HFFc6 (cell line): ENCODE results near the gene CYTH4. TPM values are rescaled to one million over a fixed set of nuclear protein-coding genes. Genes with fewer than 3 reads are reported as not detected.

Experiments used
- DNase-seq: peaks from one replicate; pipeline ENCODE4 v3.0.0-alpha.2; 2018
- H3K27ac Mint-ChIP-seq: 2 replicates; pipeline ENCODE4 v1.8.0; 2020; ENCODE audit warnings: mild to moderate bottlenecking, mixed read lengths
- H3K27me3 Mint-ChIP-seq: 2 replicates; pipeline ENCODE4 v1.8.0; 2021; ENCODE audit warnings: mild to moderate bottlenecking, moderate library complexity, mixed read lengths; ENCODE audit not compliant: insufficient read depth
- H3K36me3 Mint-ChIP-seq: 2 replicates; pipeline ENCODE4 v1.8.0; 2021; ENCODE audit warnings: low read depth, mixed read lengths
- H3K4me1 Mint-ChIP-seq: 2 replicates; pipeline ENCODE4 v1.8.0; 2020; ENCODE audit warnings: low read depth, mixed read lengths
- H3K4me3 Mint-ChIP-seq: 2 replicates; pipeline ENCODE4 v1.8.0; 2020; ENCODE audit warnings: mild to moderate bottlenecking, moderate library complexity, mixed read lengths
- H3K9me3 Mint-ChIP-seq: 2 replicates; pipeline ENCODE4 v1.8.0; 2020; ENCODE audit warnings: mild to moderate bottlenecking, mixed read lengths
- CTCF ChIP-seq: fragments of 200-600 bp; sonication (generic); IDR thresholded peaks from 2 replicates; pipeline ENCODE4 v1.5.0; 2021; ENCODE audit warnings: antibody characterized with exemption, mild to moderate bottlenecking
- total RNA-seq, 6 experiments: library from RNA; stranded (reverse); fragmentation: NEBNext Ultra II Directional; extraction: Animal tissue kit (Norgen Biotek cat#: 25700); gene quantifications; 2 replicates in 1 of 6; 3 replicates in 5 of 6; pipeline ENCODE4 v1.2.3, GENCODE V29; 2021

Gene CYTH4
- total RNA-seq, 6 experiments from 2014 or later: 0.28 TPM; not detected in 5

- Mint-ChIP-seq H3K4me3 (no peak overlapping the region), H3K27me3 (peaks cover 4% of the 10 kb centered on the region), H3K4me1 (peaks cover 82% of the 10 kb centered on the region), H3K36me3 (peaks cover 4% of the 10 kb centered on the region), H3K27ac (no peak overlapping the region; the same call in 1 of the 2 replicates), H3K9me3 (peaks cover 4% of the 10 kb centered on the region; the same call in 1 of the 2 replicates)
- DNase-seq: no peak
- no peak for TF ChIP-seq CTCF
Measured at GRCh38 chr22:37305887-37306286, 23.6 kb downstream of the CYTH4 start.

- Mint-ChIP-seq H3K27ac (peak overlapping the region; percentile 99), H3K9me3 (peaks cover 4% of the 10 kb centered on the region; the same call in 1 of the 2 replicates), H3K36me3 (peaks cover 4% of the 10 kb centered on the region), H3K4me1 (peaks cover 82% of the 10 kb centered on the region), H3K27me3 (peaks cover 6% of the 10 kb centered on the region), H3K4me3 (peak overlapping the region; percentile 73)
- no peak for TF ChIP-seq CTCF
- no peak for DNase-seq
Measured at GRCh38 chr22:37306494-37306829, 24.2 kb downstream of the CYTH4 start.

- Mint-ChIP-seq H3K4me1 (peaks cover 68% of the 10 kb centered on the region), H3K27me3 (peaks cover 6% of the 10 kb centered on the region), H3K36me3 (peaks cover 4% of the 10 kb centered on the region), H3K27ac (peak overlapping the region; percentile 99), H3K9me3 (peaks cover 4% of the 10 kb centered on the region; the same call in 1 of the 2 replicates), H3K4me3 (0 out of 2 replicates have a peak overlapping the region, but pooled peaks have one; percentile 73)
- no peak for DNase-seq
- TF ChIP-seq CTCF: no peak
Measured at GRCh38 chr22:37308385-37309200, 26.3 kb downstream of the CYTH4 start.

GRCh38 chr22:37309211-37310074, 27.1 kb downstream of the CYTH4 start:
- peaks cover 6% of the 10 kb centered on the region for H3K27me3 Mint-ChIP-seq
- H3K4me3 Mint-ChIP-seq: no peak overlapping the region
- H3K9me3 Mint-ChIP-seq: peaks cover 4% of the 10 kb centered on the region; the same call in 1 of the 2 replicates
- H3K27ac Mint-ChIP-seq: peak overlapping the region; percentile 49; the same call in 1 of the 2 replicates
- peaks cover 60% of the 10 kb centered on the region for H3K4me1 Mint-ChIP-seq
- no peak; the same call in 1 of the 2 replicates for TF ChIP-seq CTCF
- H3K36me3 Mint-ChIP-seq: peaks cover 4% of the 10 kb centered on the region
- no peak for DNase-seq

- Mint-ChIP-seq H3K9me3 (peaks cover 4% of the 10 kb centered on the region; the same call in 1 of the 2 replicates), H3K27ac (no peak overlapping the region), H3K4me1 (peaks cover 58% of the 10 kb centered on the region), H3K4me3 (no peak overlapping the region), H3K27me3 (peaks cover 6% of the 10 kb centered on the region), H3K36me3 (peaks cover 4% of the 10 kb centered on the region)
- DNase-seq: no peak
- no peak for TF ChIP-seq CTCF
Measured at GRCh38 chr22:37310075-37310606, 27.8 kb downstream of the CYTH4 start.
